Measurements from ENCODE around the gene CHRNE.

- TF ChIP-seq CTCF (conservative IDR thresholded peaks at IDR 0.05; ENCODE audit: low read depth, low read length) (no peak), USF2 (IDR thresholded peaks at IDR 0.05; ENCODE audit: low read depth, low read length) (no peak), SMC3 (IDR thresholded peaks at IDR 0.05; ENCODE audit: low read depth, low read length) (no peak), POLR2A (IDR thresholded peaks at IDR 0.05; ENCODE audit: low read depth, low read length) (no peak), RAD21 (IDR thresholded peaks at IDR 0.05; ENCODE audit: low read length) (no peak), ELK1 (IDR thresholded peaks at IDR 0.05; ENCODE audit: borderline replicate concordance, low read depth, low read length) (no peak), MAZ (IDR thresholded peaks at IDR 0.05; ENCODE audit: borderline replicate concordance, low read depth, low read length) (no peak), MAFK (IDR thresholded peaks at IDR 0.05; ENCODE audit: low read depth, low read length) (no peak), CEBPB (IDR thresholded peaks at IDR 0.05; ENCODE audit: low read depth, low read length) (no peak), RFX5 (IDR thresholded peaks at IDR 0.05; ENCODE audit: low read depth, low read length) (no peak), RCOR1 (IDR thresholded peaks at IDR 0.05; ENCODE audit: insufficient replicate concordance, low read length) (no peak), MXI1 (IDR thresholded peaks at IDR 0.05; ENCODE audit: borderline replicate concordance, low read depth, low read length) (no peak)
Observed at GRCh38 chr17:4945944-4946280, 43.0 kb upstream of the CHRNE start.
